WTC11 (cell line): ENCODE data around the gene FAM241A. TPM values are rescaled to one million over a fixed set of nuclear protein-coding genes. Genes with fewer than 3 reads are reported as not detected.

ENCODE experiments used
- ATAC-seq: fragments of 200-7000 bp; cut with Tn5 transposase; 2 replicates; pipeline ENCODE4 v1.10.0; 2021; ENCODE audit warnings: mild to moderate bottlenecking, moderate library complexity
- CTCF ChIA-PET: fragments of 300-600 bp; sonication (Branson Sonifier 250); formaldehyde crosslinking; loops from one replicate; lab custom pipeline; 2021; ENCODE audit warnings: antibody characterized with exemption; lab: Charles Lee
- POLR2A ChIA-PET: fragments of 350-600 bp; sonication (Branson Sonifier 250); formaldehyde crosslinking; loops from one replicate; lab custom pipeline; 2021; ENCODE audit warnings: antibody characterized with exemption; lab: Charles Lee
- DNase-seq: peaks from one replicate; pipeline ENCODE4 v3.0.0; 2021; ENCODE audit warnings: low spot score
- H3K27ac Mint-ChIP-seq: 2 replicates; pipeline ENCODE4 v1.8.0; 2021; ENCODE audit warnings: mixed read lengths
- H3K27me3 Mint-ChIP-seq: 2 replicates; pipeline ENCODE4 v1.8.0; 2021; ENCODE audit warnings: low read depth, mild to moderate bottlenecking, moderate library complexity, mixed read lengths
- H3K36me3 Mint-ChIP-seq: 2 replicates; pipeline ENCODE4 v1.8.0; 2021; ENCODE audit warnings: mixed read lengths
- H3K4me1 Mint-ChIP-seq: 2 replicates; pipeline ENCODE4 v1.8.0; 2022; ENCODE audit warnings: mixed read lengths
- H3K4me3 Mint-ChIP-seq: 2 replicates; pipeline ENCODE4 v1.8.0; 2021; ENCODE audit warnings: mild to moderate bottlenecking, moderate library complexity, mixed read lengths
- H3K9me3 Mint-ChIP-seq: 2 replicates; pipeline ENCODE4 v1.8.0; 2021; ENCODE audit warnings: mixed read lengths
- CBFB ChIP-seq: sonication (generic); formaldehyde crosslinking; IDR thresholded peaks from 2 replicates; pipeline ENCODE4 v1.8.1; 2022; ENCODE audit warnings: mild to moderate bottlenecking, low read depth, missing genetic modification reagents
- CREB1 ChIP-seq: sonication (generic); formaldehyde crosslinking; IDR thresholded peaks from 2 replicates; pipeline ENCODE4 v1.8.0; 2023; ENCODE audit warnings: mild to moderate bottlenecking, missing genetic modification reagents
- GTF2I ChIP-seq: fragments of 250-450 bp; sonication (Bioruptor Pico); conservative IDR thresholded peaks from 2 replicates; pipeline ENCODE4 v1.4.0; 2021; ENCODE audit warnings: mild to moderate bottlenecking
- JAZF1 ChIP-seq: fragments of 250-450 bp; sonication (Bioruptor Pico); IDR thresholded peaks from 2 replicates; pipeline ENCODE4 v1.9.0; 2021; ENCODE audit warnings: moderate library complexity, mild to moderate bottlenecking, inconsistent platforms
- JUN ChIP-seq: sonication (generic); formaldehyde crosslinking; IDR thresholded peaks from 2 replicates; pipeline ENCODE4 v1.8.0; 2023; ENCODE audit warnings: mild to moderate bottlenecking, missing genetic modification reagents
- KAT7 ChIP-seq: sonication (generic); formaldehyde crosslinking; IDR thresholded peaks from 2 replicates; pipeline ENCODE4 v1.8.1; 2023; ENCODE audit warnings: missing genetic modification reagents, mild to moderate bottlenecking, borderline replicate concordance
- NFYB ChIP-seq: sonication (generic); formaldehyde crosslinking; conservative IDR thresholded peaks from 2 replicates; pipeline ENCODE4 v1.8.0; 2022; ENCODE audit warnings: low read depth, missing genetic modification reagents
- NR3C1 ChIP-seq: sonication (generic); formaldehyde crosslinking; conservative IDR thresholded peaks from 2 replicates; pipeline ENCODE4 v1.8.1; 2023; ENCODE audit warnings: low read depth, mild to moderate bottlenecking, missing genetic modification reagents
- RORB ChIP-seq: fragments of 250-450 bp; sonication (Bioruptor Pico); IDR thresholded peaks from 2 replicates; pipeline ENCODE4 v1.9.0; 2021; ENCODE audit warnings: mild to moderate bottlenecking
- TCF7 ChIP-seq: sonication (generic); formaldehyde crosslinking; IDR thresholded peaks from 2 replicates; pipeline ENCODE4 v1.8.0; 2022; ENCODE audit warnings: mild to moderate bottlenecking, low read depth, missing genetic modification reagents, moderate library complexity
- TP53 ChIP-seq: sonication (generic); formaldehyde crosslinking; IDR thresholded peaks from 2 replicates; pipeline ENCODE4 v1.8.1; 2023; ENCODE audit warnings: mild to moderate bottlenecking, missing genetic modification reagents
- ZNF138 ChIP-seq: sonication (generic); formaldehyde crosslinking; conservative IDR thresholded peaks from 2 replicates; pipeline ENCODE4 v1.8.1; 2022; ENCODE audit warnings: mild to moderate bottlenecking, moderate library complexity, missing genetic modification reagents
- ZNF219 ChIP-seq: sonication (generic); formaldehyde crosslinking; IDR thresholded peaks from 2 replicates; pipeline ENCODE4 v1.8.0; 2023; ENCODE audit warnings: missing genetic modification reagents, mild to moderate bottlenecking, borderline replicate concordance
- ZNF232 ChIP-seq: sonication (generic); formaldehyde crosslinking; IDR thresholded peaks from 2 replicates; pipeline ENCODE4 v1.8.0; 2022; ENCODE audit warnings: mild to moderate bottlenecking, missing genetic modification reagents
- ZNF263 ChIP-seq: sonication (generic); formaldehyde crosslinking; IDR thresholded peaks from 2 replicates; pipeline ENCODE4 v1.8.1; 2022; ENCODE audit warnings: low read depth, mild to moderate bottlenecking, moderate library complexity, missing genetic modification reagents
- total RNA-seq: library from RNA; stranded (reverse); gene quantifications from 3 replicates; pipeline ENCODE4 v1.2.3, GENCODE V29; 2021
- TF ChIP-seq, protein P1 (sequence below): sonication (generic); formaldehyde crosslinking; IDR thresholded peaks from 2 replicates; pipeline ENCODE4 v1.8.1; 2022; ENCODE audit warnings: low read depth, mild to moderate bottlenecking, moderate library complexity, missing genetic modification reagents, borderline replicate concordance
- TF ChIP-seq, protein P2 (sequence below): sonication (generic); formaldehyde crosslinking; IDR thresholded peaks from 2 replicates; pipeline ENCODE4 v1.8.1; 2022; ENCODE audit warnings: mild to moderate bottlenecking, moderate library complexity, missing genetic modification reagents
- TF ChIP-seq, protein P3 (sequence below): fragments of 250-450 bp; sonication (Bioruptor Pico); IDR thresholded peaks from 2 replicates; pipeline ENCODE4 v1.8.0; 2021; ENCODE audit warnings: mild to moderate bottlenecking
- TF ChIP-seq, protein P4 (sequence below): sonication (generic); formaldehyde crosslinking; IDR thresholded peaks from 2 replicates; pipeline ENCODE4 v1.8.1; 2022; ENCODE audit warnings: low read depth, missing genetic modification reagents, borderline replicate concordance
- TF ChIP-seq, protein P5 (sequence below): fragments of 250-450 bp; sonication (Bioruptor Pico); IDR thresholded peaks from 2 replicates; pipeline ENCODE4 v2.1.2; 2022; ENCODE audit warnings: mild to moderate bottlenecking, moderate library complexity
- TF ChIP-seq, protein P6 (sequence below): sonication (generic); formaldehyde crosslinking; IDR thresholded peaks from 2 replicates; pipeline ENCODE4 v1.8.0; 2022; ENCODE audit warnings: mild to moderate bottlenecking, missing genetic modification reagents
- TF ChIP-seq, protein P7 (sequence below): fragments of 250-450 bp; sonication (Bioruptor Pico); IDR thresholded peaks from 2 replicates; pipeline ENCODE4 v1.9.0; 2021; ENCODE audit warnings: moderate library complexity, mild to moderate bottlenecking, inconsistent platforms, borderline replicate concordance
- TF ChIP-seq, protein P8 (sequence below): sonication (generic); formaldehyde crosslinking; IDR thresholded peaks from 2 replicates; pipeline ENCODE4 v1.8.0; 2022; ENCODE audit warnings: mild to moderate bottlenecking, missing genetic modification reagents
- TF ChIP-seq, protein P9 (sequence below): fragments of 250-450 bp; sonication (Bioruptor Pico); IDR thresholded peaks from 2 replicates; pipeline ENCODE4 v1.9.0; 2021; ENCODE audit warnings: mild to moderate bottlenecking

Gene FAM241A
- total RNA-seq, 1 experiment from 2014 or later: 0.22 TPM

DNA sequence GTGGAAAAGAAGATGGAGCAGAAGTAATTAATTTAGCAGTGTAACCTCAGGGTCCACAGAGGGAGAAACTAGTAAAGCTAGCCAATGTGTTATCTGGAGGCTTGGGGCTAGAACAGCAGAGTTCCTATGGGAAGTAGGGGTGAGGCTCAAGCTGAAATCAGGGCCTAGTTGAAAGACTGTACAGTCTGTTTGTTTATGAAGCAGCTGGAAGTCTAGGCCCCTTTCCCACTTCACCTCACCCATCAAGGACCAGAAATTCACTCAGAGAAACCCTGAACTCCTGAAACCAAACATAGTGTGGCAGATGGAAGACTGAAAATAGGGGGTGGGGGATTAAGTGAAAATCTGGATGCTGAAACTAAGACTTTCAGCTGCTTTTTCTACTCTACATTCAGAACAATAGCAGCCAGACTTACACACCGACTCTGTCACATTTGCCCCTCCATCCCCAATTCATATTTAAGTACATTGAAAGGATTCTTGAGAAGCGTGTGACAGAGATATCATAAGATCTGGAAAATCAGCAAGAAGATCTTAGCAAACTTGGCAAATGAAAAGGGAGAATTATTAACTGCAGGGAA, 32.6 kb upstream of the FAM241A start:
- no peaks in the 10 kb centered on the region for H3K27me3 Mint-ChIP-seq
- ChIA-PET CTCF (no interaction called here), POLR2A (no interaction called here)
- ATAC-seq (no peak), DNase-seq (no peak)
- H3K4me1 Mint-ChIP-seq: no peaks in the 10 kb centered on the region
- H3K27ac Mint-ChIP-seq: no peak overlapping the region
- H3K4me3 Mint-ChIP-seq: no peak overlapping the region
- H3K36me3 Mint-ChIP-seq: no peaks in the 10 kb centered on the region
- no peaks in the 10 kb centered on the region for H3K9me3 Mint-ChIP-seq
- TF ChIP-seq CBFB (CRISPR knock-in tag) (no peak), TCF7 (no peak), ZNF219 (CRISPR knock-in tag) (no peak), NR3C1 (CRISPR knock-in tag) (no peak), KAT7 (no peak), ZNF138 (CRISPR knock-in tag) (no peak), ZNF232 (CRISPR knock-in tag) (no peak), JUN (no peak), CREB1 (no peak)
- TF ChIP-seq, protein P1, sequence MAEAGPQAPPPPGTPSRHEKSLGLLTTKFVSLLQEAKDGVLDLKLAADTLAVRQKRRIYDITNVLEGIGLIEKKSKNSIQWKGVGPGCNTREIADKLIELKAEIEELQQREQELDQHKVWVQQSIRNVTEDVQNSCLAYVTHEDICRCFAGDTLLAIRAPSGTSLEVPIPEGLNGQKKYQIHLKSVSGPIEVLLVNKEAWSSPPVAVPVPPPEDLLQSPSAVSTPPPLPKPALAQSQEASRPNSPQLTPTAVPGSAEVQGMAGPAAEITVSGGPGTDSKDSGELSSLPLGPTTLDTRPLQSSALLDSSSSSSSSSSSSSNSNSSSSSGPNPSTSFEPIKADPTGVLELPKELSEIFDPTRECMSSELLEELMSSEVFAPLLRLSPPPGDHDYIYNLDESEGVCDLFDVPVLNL: no peak
- TF ChIP-seq, protein P2, sequence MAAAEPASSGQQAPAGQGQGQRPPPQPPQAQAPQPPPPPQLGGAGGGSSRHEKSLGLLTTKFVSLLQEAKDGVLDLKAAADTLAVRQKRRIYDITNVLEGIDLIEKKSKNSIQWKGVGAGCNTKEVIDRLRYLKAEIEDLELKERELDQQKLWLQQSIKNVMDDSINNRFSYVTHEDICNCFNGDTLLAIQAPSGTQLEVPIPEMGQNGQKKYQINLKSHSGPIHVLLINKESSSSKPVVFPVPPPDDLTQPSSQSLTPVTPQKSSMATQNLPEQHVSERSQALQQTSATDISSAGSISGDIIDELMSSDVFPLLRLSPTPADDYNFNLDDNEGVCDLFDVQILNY (CRISPR knock-in tag): no peak
- TF ChIP-seq, protein P3, sequence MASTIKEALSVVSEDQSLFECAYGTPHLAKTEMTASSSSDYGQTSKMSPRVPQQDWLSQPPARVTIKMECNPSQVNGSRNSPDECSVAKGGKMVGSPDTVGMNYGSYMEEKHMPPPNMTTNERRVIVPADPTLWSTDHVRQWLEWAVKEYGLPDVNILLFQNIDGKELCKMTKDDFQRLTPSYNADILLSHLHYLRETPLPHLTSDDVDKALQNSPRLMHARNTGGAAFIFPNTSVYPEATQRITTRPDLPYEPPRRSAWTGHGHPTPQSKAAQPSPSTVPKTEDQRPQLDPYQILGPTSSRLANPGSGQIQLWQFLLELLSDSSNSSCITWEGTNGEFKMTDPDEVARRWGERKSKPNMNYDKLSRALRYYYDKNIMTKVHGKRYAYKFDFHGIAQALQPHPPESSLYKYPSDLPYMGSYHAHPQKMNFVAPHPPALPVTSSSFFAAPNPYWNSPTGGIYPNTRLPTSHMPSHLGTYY (CRISPR knock-in tag): no peak
- TF ChIP-seq, protein P4, sequence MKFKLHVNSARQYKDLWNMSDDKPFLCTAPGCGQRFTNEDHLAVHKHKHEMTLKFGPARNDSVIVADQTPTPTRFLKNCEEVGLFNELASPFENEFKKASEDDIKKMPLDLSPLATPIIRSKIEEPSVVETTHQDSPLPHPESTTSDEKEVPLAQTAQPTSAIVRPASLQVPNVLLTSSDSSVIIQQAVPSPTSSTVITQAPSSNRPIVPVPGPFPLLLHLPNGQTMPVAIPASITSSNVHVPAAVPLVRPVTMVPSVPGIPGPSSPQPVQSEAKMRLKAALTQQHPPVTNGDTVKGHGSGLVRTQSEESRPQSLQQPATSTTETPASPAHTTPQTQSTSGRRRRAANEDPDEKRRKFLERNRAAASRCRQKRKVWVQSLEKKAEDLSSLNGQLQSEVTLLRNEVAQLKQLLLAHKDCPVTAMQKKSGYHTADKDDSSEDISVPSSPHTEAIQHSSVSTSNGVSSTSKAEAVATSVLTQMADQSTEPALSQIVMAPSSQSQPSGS: no peak
- TF ChIP-seq, protein P5, sequence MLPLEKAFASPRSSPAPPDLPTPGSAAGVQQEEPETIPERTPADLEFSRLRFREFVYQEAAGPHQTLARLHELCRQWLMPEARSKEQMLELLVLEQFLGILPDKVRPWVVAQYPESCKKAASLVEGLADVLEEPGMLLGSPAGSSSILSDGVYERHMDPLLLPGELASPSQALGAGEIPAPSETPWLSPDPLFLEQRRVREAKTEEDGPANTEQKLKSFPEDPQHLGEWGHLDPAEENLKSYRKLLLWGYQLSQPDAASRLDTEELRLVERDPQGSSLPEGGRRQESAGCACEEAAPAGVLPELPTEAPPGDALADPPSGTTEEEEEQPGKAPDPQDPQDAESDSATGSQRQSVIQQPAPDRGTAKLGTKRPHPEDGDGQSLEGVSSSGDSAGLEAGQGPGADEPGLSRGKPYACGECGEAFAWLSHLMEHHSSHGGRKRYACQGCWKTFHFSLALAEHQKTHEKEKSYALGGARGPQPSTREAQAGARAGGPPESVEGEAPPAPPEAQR: no peak
- TF ChIP-seq, protein P6, sequence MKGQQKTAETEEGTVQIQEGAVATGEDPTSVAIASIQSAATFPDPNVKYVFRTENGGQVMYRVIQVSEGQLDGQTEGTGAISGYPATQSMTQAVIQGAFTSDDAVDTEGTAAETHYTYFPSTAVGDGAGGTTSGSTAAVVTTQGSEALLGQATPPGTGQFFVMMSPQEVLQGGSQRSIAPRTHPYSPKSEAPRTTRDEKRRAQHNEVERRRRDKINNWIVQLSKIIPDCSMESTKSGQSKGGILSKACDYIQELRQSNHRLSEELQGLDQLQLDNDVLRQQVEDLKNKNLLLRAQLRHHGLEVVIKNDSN (CRISPR knock-in tag): no peak

DNA sequence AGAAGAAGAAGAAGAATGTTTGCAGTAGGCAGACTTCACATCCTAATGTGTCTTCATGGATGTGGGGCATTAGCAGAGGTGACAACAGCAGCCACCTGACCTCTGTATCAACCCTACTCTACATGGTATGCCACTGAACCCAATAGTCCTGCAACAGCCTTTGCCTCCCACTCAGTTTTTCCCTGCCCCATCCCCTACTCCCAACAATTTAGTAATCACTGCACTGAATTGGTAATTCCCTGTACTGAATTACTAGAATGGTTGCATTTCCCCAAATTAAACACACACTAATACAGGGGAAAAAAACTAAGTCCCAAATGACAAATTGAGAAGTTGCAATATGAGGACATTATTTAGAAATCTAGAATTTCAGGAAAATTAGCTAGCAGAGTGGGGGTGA, 31.4 kb upstream of the FAM241A start:
- ATAC-seq: no peak
- TF ChIP-seq, protein P7, sequence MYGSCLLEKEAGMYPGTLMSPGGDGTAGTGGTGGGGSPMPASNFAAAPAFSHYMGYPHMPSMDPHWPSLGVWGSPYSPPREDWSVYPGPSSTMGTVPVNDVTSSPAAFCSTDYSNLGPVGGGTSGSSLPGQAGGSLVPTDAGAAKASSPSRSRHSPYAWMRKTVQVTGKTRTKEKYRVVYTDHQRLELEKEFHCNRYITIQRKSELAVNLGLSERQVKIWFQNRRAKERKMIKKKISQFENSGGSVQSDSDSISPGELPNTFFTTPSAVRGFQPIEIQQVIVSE: no peak
- TF ChIP-seq TCF7 (no peak), ZNF138 (CRISPR knock-in tag) (no peak), TP53 (CRISPR knock-in tag) (no peak), NFYB (CRISPR knock-in tag) (no peak), GTF2I (CRISPR knock-in tag) (no peak), RORB (CRISPR knock-in tag) (no peak), JAZF1 (CRISPR knock-in tag) (no peak), ZNF263 (CRISPR knock-in tag) (no peak)
- TF ChIP-seq, protein P8, sequence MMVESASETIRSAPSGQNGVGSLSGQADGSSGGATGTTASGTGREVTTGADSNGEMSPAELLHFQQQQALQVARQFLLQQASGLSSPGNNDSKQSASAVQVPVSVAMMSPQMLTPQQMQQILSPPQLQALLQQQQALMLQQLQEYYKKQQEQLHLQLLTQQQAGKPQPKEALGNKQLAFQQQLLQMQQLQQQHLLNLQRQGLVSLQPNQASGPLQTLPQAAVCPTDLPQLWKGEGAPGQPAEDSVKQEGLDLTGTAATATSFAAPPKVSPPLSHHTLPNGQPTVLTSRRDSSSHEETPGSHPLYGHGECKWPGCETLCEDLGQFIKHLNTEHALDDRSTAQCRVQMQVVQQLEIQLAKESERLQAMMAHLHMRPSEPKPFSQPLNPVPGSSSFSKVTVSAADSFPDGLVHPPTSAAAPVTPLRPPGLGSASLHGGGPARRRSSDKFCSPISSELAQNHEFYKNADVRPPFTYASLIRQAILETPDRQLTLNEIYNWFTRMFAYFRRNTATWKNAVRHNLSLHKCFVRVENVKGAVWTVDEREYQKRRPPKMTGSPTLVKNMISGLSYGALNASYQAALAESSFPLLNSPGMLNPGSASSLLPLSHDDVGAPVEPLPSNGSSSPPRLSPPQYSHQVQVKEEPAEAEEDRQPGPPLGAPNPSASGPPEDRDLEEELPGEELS (CRISPR knock-in tag): no peak
- TF ChIP-seq, protein P9, sequence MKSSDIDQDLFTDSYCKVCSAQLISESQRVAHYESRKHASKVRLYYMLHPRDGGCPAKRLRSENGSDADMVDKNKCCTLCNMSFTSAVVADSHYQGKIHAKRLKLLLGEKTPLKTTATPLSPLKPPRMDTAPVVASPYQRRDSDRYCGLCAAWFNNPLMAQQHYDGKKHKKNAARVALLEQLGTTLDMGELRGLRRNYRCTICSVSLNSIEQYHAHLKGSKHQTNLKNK (CRISPR knock-in tag): no peak
- TF ChIP-seq, protein P2 (CRISPR knock-in tag): no peak
- TF ChIP-seq, all 79 proteins: peak for 0
- ChIA-PET CTCF (no interaction called here), POLR2A (no interaction called here)
- Mint-ChIP-seq H3K4me3 (no peak overlapping the region), H3K9me3 (no peaks in the 10 kb centered on the region), H3K36me3 (no peaks in the 10 kb centered on the region), H3K27ac (no peak overlapping the region), H3K4me1 (no peaks in the 10 kb centered on the region), H3K27me3 (no peaks in the 10 kb centered on the region)
- DNase-seq: no peak
